GM12891 (cell line): ENCODE data around the gene PDHX.
"Not testable (repeated sequence)": the region's sequence is repeated elsewhere in the genome, so short reads cannot be mapped to it uniquely, and the experiment has no call there.

Experiments
- DNase-seq: peaks from one replicate; pipeline ENCODE4 v3.0.0; 2011; ENCODE audit warnings: low spot score; ENCODE audit not compliant: insufficient read length
- FAIRE-seq: peaks from 2 replicates; lab custom pipeline; 2011; peaks lifted over from hg19 to GRCh38; lab: Jason Lieb, UNC
- PAX5 ChIP-seq: IDR thresholded peaks from 2 replicates; pipeline ENCODE4 v1.6.1; 2011; ENCODE audit warnings: low read length, moderate library complexity, mild to moderate bottlenecking; ENCODE audit not compliant: insufficient read depth, severe bottlenecking
- POLR2A ChIP-seq: IDR thresholded peaks from 2 replicates; pipeline ENCODE4 v1.6.1; 2011; ENCODE audit warnings: low read depth, low read length, control low read depth
- POLR2AphosphoS5 ChIP-seq: IDR thresholded peaks from 2 replicates; pipeline ENCODE4 v1.6.1; 2011; ENCODE audit warnings: low read depth, low read length, control low read depth
- POU2F2 ChIP-seq: IDR thresholded peaks from 2 replicates; pipeline ENCODE4 v1.6.1; 2011; ENCODE audit warnings: low read depth, mild to moderate bottlenecking, control low read depth, low read length, moderate library complexity
- SPI1 ChIP-seq: IDR thresholded peaks from 2 replicates; pipeline ENCODE4 v1.6.1; 2011; ENCODE audit warnings: low read depth, low read length, control low read depth
- TAF1 ChIP-seq: IDR thresholded peaks from 2 replicates; pipeline ENCODE4 v1.6.1; 2011; ENCODE audit warnings: low read depth, low read length, control low read depth

The PDHX gene

DNA sequence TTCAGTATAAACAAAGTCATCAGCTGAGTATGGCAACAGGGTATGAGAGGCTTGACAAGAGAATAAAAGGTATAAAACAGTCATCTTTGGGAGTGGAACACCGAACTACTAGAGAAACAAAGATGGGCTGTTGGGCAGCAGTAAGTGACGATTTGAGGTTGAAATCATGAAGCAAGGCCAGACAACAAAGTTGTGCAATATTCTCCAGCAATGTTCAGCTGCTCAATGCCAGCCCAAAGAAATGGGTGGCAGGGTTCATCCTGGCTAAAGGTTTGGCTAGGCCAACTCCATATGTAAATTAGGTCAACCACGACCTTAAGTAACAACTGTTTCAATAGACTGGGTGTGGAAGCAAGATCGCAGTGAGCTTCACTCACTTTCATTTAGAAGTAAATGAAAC is 6.5 kb upstream of the PDHX start:
- DNase-seq (no peak), FAIRE-seq (peak; percentile 75)
- TF ChIP-seq POLR2AphosphoS5 (no peak), TAF1 (no peak), SPI1 (no peak), POLR2A (no peak), PAX5 (no peak), POU2F2 (no peak)

- no peak for DNase-seq
- TF ChIP-seq POU2F2 (no peak), SPI1 (peak; percentile 28; the same call in 1 of the 2 replicates)
- peak; percentile 5 for FAIRE-seq
Observed at GRCh38 chr11:34910817-34911216, 5.6 kb upstream of the PDHX start.

DNA sequence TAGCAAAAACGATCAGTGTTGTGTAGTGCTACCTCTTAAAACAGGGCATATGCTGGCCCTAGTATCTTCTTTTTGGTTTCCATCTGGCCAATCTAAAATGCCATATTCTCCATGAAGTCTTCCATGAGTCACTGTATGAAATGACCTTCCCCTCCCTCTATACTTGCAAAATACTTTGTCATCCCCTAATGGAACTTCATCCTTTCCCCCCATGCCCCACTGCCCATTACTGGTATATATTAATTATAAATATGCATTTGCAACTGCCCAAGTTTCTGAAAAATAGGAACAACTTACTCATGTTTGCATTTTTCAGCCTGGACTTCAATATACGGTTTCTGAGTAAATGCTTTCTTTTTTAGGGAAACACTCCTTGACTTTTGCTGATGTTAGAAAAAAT is 4.7 kb upstream of the PDHX start:
- no peak for TF ChIP-seq PAX5
- TF ChIP-seq POU2F2: no peak
- no peak for TF ChIP-seq POLR2A
- no peak for TF ChIP-seq TAF1
- FAIRE-seq: no peak
- no peak for DNase-seq

GRCh38 chr11:34913556-34913955 is 2.9 kb upstream of the PDHX start:
- not testable (repeated sequence) for DNase-seq, FAIRE-seq

- FAIRE-seq (no peak), DNase-seq (no peak)
- TF ChIP-seq POLR2AphosphoS5 (no peak), SPI1 (peak; percentile 42; the same call in 1 of the 2 replicates)
Observed at GRCh38 chr11:34915136-34916014, 1.0 kb upstream of the PDHX start.

- TF ChIP-seq TAF1: no peak
- TF ChIP-seq POLR2A: no peak
- TF ChIP-seq PAX5: no peak
- no peak for TF ChIP-seq POU2F2
- no peak for TF ChIP-seq SPI1
- no peak for TF ChIP-seq POLR2AphosphoS5
- DNase-seq (no peak), FAIRE-seq (no peak)
Observed at GRCh38 chr11:34916843-34917770, 689 bp downstream of the PDHX start.

GRCh38 chr11:34921156-34921555 is 4.7 kb downstream of the PDHX start:
- DNase-seq (no peak), FAIRE-seq (no peak)
- TF ChIP-seq SPI1 (no peak), POLR2AphosphoS5 (no peak), POU2F2 (no peak), TAF1 (no peak), PAX5 (no peak), POLR2A (no peak)

GRCh38 chr11:34924714-34925113 is 8.3 kb downstream of the PDHX start:
- DNase-seq (no peak), FAIRE-seq (no peak)
- TF ChIP-seq POLR2AphosphoS5 (no peak), SPI1 (no peak), TAF1 (no peak), POLR2A (no peak), PAX5 (no peak), POU2F2 (no peak)

DNA sequence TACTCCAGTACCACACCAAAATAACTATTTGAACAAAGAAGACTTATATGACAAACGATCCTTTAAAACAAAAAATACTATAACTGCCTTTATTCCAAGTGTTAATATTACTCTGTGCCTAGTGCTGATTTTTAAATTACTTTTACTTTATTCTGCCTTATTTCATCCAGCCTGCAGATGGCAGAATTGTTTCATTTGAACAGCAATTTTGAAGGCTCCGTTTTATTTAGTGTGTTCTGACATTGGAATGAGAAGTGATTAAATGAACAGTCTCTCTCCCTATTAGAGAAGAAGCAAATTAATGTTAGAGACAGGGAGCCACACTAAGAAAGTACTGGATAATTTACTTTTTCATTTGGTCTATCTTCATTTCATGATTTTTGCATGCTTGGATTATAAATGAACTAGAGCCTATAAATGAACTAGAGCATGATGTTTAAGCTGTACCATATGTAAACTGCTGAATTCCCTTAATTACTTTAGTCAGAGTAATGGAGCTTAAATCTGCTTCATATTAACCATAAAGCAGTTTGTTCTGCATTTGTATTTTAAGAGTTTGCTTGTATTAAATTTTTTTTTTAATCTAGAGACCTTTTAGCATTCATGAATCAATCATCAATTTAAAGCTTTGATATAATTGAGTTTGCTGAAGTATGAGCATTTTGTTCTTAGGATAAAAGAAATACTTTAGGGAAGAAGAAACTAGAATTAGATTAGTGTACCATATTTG is 9.8 kb downstream of the PDHX start:
- FAIRE-seq: peak; percentile 50
- DNase-seq: no peak
- TF ChIP-seq POU2F2 (no peak), PAX5 (no peak), SPI1 (no peak), POLR2A (no peak), POLR2AphosphoS5 (no peak), TAF1 (no peak)

DNA sequence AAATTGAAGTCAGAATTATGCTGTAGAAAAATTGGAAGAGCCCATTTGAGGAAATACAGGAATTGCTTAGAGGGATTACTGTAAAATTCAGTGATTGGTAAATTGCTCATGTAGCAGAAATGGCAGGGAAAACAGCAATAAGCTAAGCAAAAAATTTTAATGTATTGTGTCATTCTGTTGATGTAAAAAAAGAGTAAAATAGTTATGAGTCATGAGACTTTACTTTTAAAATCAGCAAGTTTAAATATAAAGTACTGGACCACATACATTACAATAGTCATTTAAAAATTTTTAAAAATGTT is 10.4 kb downstream of the PDHX start:
- DNase-seq: no peak
- no peak for FAIRE-seq

More for the DNA sequence above, 10.4 kb downstream of the PDHX start:
- no peak for TF ChIP-seq PAX5
